Fibroblast of skin of left biceps (primary cell): Measurements from ENCODE around the gene ZNF101.
A peak's percentile ranks its signal among the peaks of the same experiment; 100 is the strongest.

Experiments
- DNase-seq, 2 experiments: peaks; one replicate each; pipeline ENCODE4 v3.0.0-alpha.2; 2013; ENCODE audit warnings: low read depth in 2 of 2

Gene ZNF101

GRCh38 chr19:19711934-19712828 is 43.5 kb downstream of the ZNF101 start:
- no peak for DNase-seq

GRCh38 chr19:19719798-19720197 is 51.2 kb downstream of the ZNF101 start:
- DNase-seq: no peak

DNA sequence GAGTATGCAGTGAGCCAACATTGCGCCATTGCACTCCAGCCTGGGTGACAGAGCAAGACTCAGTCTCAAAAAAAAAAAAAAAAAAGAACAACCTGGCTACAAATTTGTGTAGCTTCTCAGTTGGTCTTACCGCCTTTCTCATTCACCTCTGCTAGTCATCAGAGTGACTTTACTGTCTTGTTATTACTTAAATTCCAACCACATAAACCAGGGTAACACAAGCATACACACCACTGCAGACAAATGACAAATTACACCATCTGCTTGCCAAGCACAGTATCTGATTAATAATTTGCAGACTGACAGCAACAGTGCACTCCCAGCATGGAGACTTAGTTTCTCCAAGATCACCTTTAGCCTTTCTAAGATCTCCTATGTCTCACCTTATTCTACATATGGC is 53.3 kb downstream of the ZNF101 start:
- DNase-seq: no peak

DNA sequence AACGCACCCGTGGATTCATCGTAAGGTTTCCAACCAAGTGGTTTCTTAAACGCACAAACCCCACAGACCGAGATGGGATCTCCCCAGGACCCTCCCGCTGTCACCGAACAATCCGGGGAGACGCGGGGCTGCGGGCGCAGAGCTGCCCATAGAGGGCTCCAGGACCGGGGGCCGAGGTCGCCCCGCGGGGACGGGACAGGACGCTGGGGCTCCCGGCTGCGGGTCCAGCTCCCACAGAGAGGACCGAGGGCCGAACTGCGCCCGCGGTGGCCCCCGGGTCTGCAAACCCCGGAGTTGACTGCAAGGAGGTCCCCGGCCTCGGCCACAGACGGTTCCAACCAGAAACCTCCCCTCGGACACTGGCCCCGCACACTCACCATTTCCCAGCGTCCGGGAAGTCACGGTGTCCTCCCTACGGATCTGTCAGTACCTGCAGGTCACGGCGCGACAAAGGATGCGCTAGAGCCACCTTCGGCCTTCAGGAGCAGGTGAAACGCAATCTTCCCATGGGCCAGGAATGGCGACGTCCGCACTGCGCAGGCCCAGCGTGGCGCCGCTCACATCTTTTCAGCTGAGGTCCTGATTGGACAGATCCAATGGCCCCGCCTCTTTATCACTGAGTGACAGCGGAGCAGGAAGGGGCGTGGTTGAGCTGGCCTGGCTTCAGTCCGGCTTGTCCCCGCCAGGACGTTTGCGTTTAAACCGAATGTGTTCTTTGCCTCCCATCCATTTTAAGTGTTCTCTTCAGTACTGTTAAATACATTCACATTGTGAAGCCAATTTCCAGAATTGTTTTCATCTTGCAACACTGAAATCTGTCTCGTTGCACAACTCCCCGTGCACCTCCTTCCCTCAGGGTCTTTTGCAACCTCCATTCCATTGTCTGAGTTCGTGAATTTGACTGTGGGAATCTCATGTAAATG is 64.2 kb downstream of the ZNF101 start, which contains the start of gene ZNF14:
Gene ZNF14 (minus strand): TSS at position 534 of the 923 bp plus-strand sequence. CDS start 154 bp downstream, at position 380.
- DNase-seq: peak; percentile 66 to 72
